ENCODE data around the gene UBE3A.

GRCh38 chr15:25464784-25465183, 26.0 kb upstream of the UBE3A start:
- TF ChIP-seq CTCF (IDR thresholded peaks at IDR 0.05; ENCODE audit: insufficient read depth, low read length, poor library complexity, severe bottlenecking) (no peak), EZH2phosphoT487 (conservative IDR thresholded peaks at IDR 0.05; ENCODE audit: low read length) (no peak)
